Panc1 (cell line): ENCODE measurements around the gene ZNF500. TPM values are rescaled to one million over a fixed set of nuclear protein-coding genes. Genes with fewer than 3 reads are reported as not detected.
"Not testable (repeated sequence)": the region's sequence is repeated elsewhere in the genome, so short reads cannot be mapped to it uniquely, and the experiment has no call there.

Experiments used
- ATAC-seq: fragments of 200-7000 bp; cut with Tn5 transposase; 2 replicates; pipeline ENCODE4 v1.9.1; 2020; ENCODE audit warnings: mild to moderate bottlenecking, moderate library complexity
- BruUV-seq: library from RNA; stranded (reverse); fragments of 400-500 nt; replicated peaks from 2 replicates; lab custom pipeline; 2021; lab: Mats Ljungman, UMichigan
- CTCF ChIA-PET: fragments of 300-600 bp; sonication (Branson Sonifier 250); formaldehyde crosslinking; loops from one replicate; lab custom pipeline; 2022; ENCODE audit warnings: antibody characterized with exemption; lab: Charles Lee
- POLR2A ChIA-PET: fragments of 300-600 bp; sonication (Branson Sonifier 250); formaldehyde crosslinking; loops from one replicate; lab custom pipeline; 2022; ENCODE audit warnings: antibody characterized with exemption; lab: Charles Lee
- DNase-seq: peaks from one replicate; pipeline ENCODE4 v3.0.0-alpha.2; 2010; ENCODE audit warnings: low read depth, low spot score
- H3K27ac ChIP-seq: 2 replicates; pipeline ENCODE4 v1.5.1; 2011; ENCODE audit warnings: mild to moderate bottlenecking, low read length, inconsistent platforms
- H3K27me3 ChIP-seq: fragments of 200-500 bp; sonication (Bioruptor generic); 2 replicates; pipeline ENCODE4 v1.6.0; 2014; ENCODE audit warnings: low read length, inconsistent platforms; ENCODE audit not compliant: control insufficient read depth, insufficient read depth
- H3K36me3 ChIP-seq: fragments of 200-500 bp; sonication (Bioruptor generic); 2 replicates; pipeline ENCODE4 v1.5.1; 2014; ENCODE audit warnings: inconsistent platforms, mild to moderate bottlenecking, low read length, moderate library complexity; ENCODE audit not compliant: control insufficient read depth, insufficient read depth
- H3K4me1 ChIP-seq: 2 replicates; pipeline ENCODE4 v1.5.1; 2011; ENCODE audit warnings: inconsistent platforms, mild to moderate bottlenecking, low read length, moderate library complexity; ENCODE audit not compliant: control insufficient read depth, insufficient read depth
- H3K4me3 ChIP-seq, 2 experiments: 2 replicates each; pipeline ENCODE4 v1.5.1; 2011 to 2012; ENCODE audit warnings: low read depth in 2 of 2, low read length in 2 of 2, mild to moderate bottlenecking in 2 of 2, inconsistent platforms in 1 of 2, moderate library complexity in 1 of 2
- H3K9me3 ChIP-seq: fragments of 200-500 bp; sonication (Bioruptor generic); 2 replicates; pipeline ENCODE4 v1.5.1; 2014; ENCODE audit warnings: low read depth, mild to moderate bottlenecking, inconsistent platforms, low read length, moderate library complexity; ENCODE audit not compliant: control insufficient read depth, insufficient read depth
- CTCF ChIP-seq: fragments of 450-650 bp; IDR thresholded peaks from 2 replicates; pipeline ENCODE4 v1.5.1; 2017; ENCODE audit warnings: mild to moderate bottlenecking
- POLR2AphosphoS5 ChIP-seq: IDR thresholded peaks from 2 replicates; pipeline ENCODE4 v1.6.1; 2012; ENCODE audit warnings: mild to moderate bottlenecking, low read depth, low read length, moderate library complexity
- REST ChIP-seq, 2 experiments: IDR thresholded peaks; 2 replicates each; pipeline ENCODE4 v1.6.1; 2011 to 2012; ENCODE audit warnings: low read depth in 2 of 2, control low read depth in 1 of 2, low read length in 1 of 2, mild to moderate bottlenecking in 1 of 2, moderate library complexity in 1 of 2; ENCODE audit not compliant: insufficient read depth in 1 of 2
- SIN3A ChIP-seq: IDR thresholded peaks from 2 replicates; pipeline ENCODE4 v1.6.1; 2012; ENCODE audit warnings: low read depth, mild to moderate bottlenecking, low read length, moderate library complexity, borderline replicate concordance; ENCODE audit not compliant: insufficient read depth
- TCF7L2 ChIP-seq: IDR thresholded peaks from 2 replicates; pipeline ENCODE4 v1.6.1; 2011; ENCODE audit warnings: mild to moderate bottlenecking, low read depth, low read length, inconsistent platforms
- in situ Hi-C: cut with HindIII; loops from 2 replicates; pipeline ENCODE4 v1.10.0; 2016; ENCODE audit warnings: low sequenced_read_pairs, low pct_unique_long_range_greater_than_20kb
- intact Hi-C: fragments of 100-400 bp; cut with micrococcal nuclease; formaldehyde crosslinking; loops from one replicate; pipeline ENCODE4 v1.10.0; 2022; ENCODE audit not compliant: unreplicated experiment
- total RNA-seq: library from RNA; stranded (reverse); gene quantifications from one replicate; pipeline ENCODE4 v1.2.1, GENCODE V29; 2021; ENCODE audit not compliant: unreplicated experiment

The ZNF500 gene
- total RNA-seq, 1 experiment from 2014 or later = 25.8 TPM

GRCh38 chr16:4743226-4743878, 23.6 kb downstream of the ZNF500 start:
- peak overlapping the region in 1 of 2 experiments; percentile 7; a peak in 1 of 4 replicates for H3K4me3 ChIP-seq
- 0 out of 2 replicates have a peak, but pooled peaks have one; percentile 18 for ATAC-seq
- H3K27me3 ChIP-seq = no peaks in the 10 kb centered on the region
- ChIA-PET CTCF (interaction anchor here (0.6 kb wide), 1 partner anchor 157 kb away, joined by 3 read pairs; no protein-coding TSS in a partner anchor), POLR2A (no interaction called here)
- intact Hi-C loops (no loop called here), in situ Hi-C loops (no loop called here)
- no peaks in the 10 kb centered on the region for H3K36me3 ChIP-seq
- no peak for DNase-seq
- H3K4me1 ChIP-seq = no peaks in the 10 kb centered on the region
- H3K27ac ChIP-seq = no peak overlapping the region
- TF ChIP-seq SIN3A (no peak), CTCF (no peak), TCF7L2 (no peak), POLR2AphosphoS5 (no peak), REST (IDR thresholded peaks at IDR 0.05; ENCODE audit: insufficient read depth in 1 of 2, low read depth in 2 of 2, low read length in 1 of 2) (no peak)
- no TSS peak for BruUV-seq
- H3K9me3 ChIP-seq = no peaks in the 10 kb centered on the region

- DNase-seq, in situ Hi-C loops, CTCF ChIA-PET, intact Hi-C loops, H3K27ac ChIP-seq, H3K9me3 ChIP-seq, BruUV-seq, H3K36me3 ChIP-seq, H3K4me3 ChIP-seq, ATAC-seq, H3K27me3 ChIP-seq, H3K4me1 ChIP-seq: not testable (repeated sequence)
- POLR2A ChIA-PET = interaction anchor here (0.5 kb wide), 1 partner anchor 86 kb away, joined by 3 read pairs; no protein-coding TSS in a partner anchor
These were observed 28.6 kb downstream of the ZNF500 start for GRCh38 chr16:4738370-4738769.

- DNase-seq (no peak), ATAC-seq (no peak)
- no peaks in the 10 kb centered on the region for H3K9me3 ChIP-seq
- H3K27ac ChIP-seq = no peak overlapping the region
- ChIA-PET CTCF (no interaction called here), POLR2A (no interaction called here)
- BruUV-seq = no TSS peak
- no peaks in the 10 kb centered on the region for H3K27me3 ChIP-seq
- peaks cover 4% of the 10 kb centered on the region; the same call in 1 of the 2 replicates for H3K36me3 ChIP-seq
- no peak for TF ChIP-seq CTCF
- no peak for TF ChIP-seq POLR2AphosphoS5
- TF ChIP-seq REST (IDR thresholded peaks at IDR 0.05; ENCODE audit: insufficient read depth in 1 of 2, low read depth in 2 of 2, low read length in 1 of 2) = no peak
- TF ChIP-seq SIN3A = no peak
- TF ChIP-seq TCF7L2 = no peak
- in situ Hi-C loops = no loop called here
- H3K4me1 ChIP-seq = no peaks in the 10 kb centered on the region
- intact Hi-C loops = no loop called here
- no peak overlapping the region for H3K4me3 ChIP-seq
These were observed 29.4 kb downstream of the ZNF500 start for GRCh38 chr16:4737545-4737944.
